A549 (cell line): ENCODE measurements around the gene SH3RF3.

Source experiments
- CTCF ChIP-seq: fragments of >200 bp; sonication (Bioruptor Twin); formaldehyde crosslinking; IDR thresholded peaks from 3 replicates; pipeline ENCODE4 v1.5.1; 2016
- ESRRA ChIP-seq: fragments of 150-350 bp; IDR thresholded peaks from 2 replicates; pipeline ENCODE4 v1.6.1; 2014; ENCODE audit warnings: mild to moderate bottlenecking, low read length, borderline replicate concordance
- KDM1A ChIP-seq: fragments of 200-600 bp; sonication (generic); IDR thresholded peaks from 2 replicates; pipeline ENCODE4 v1.6.1; 2016; ENCODE audit warnings: low read depth, mild to moderate bottlenecking
- MAX ChIP-seq: IDR thresholded peaks from 2 replicates; pipeline ENCODE4 v1.6.1; 2012
- MAZ ChIP-seq: fragments of 150-350 bp; IDR thresholded peaks from 2 replicates; pipeline ENCODE4 v1.6.1; 2014; ENCODE audit warnings: antibody characterized with exemption, low read depth, low read length, borderline replicate concordance
- POLR2A ChIP-seq: IDR thresholded peaks from 2 replicates; pipeline ENCODE4 v1.6.1; 2012; ENCODE audit warnings: mild to moderate bottlenecking, low read length
- POLR2AphosphoS2 ChIP-seq: conservative IDR thresholded peaks from 2 replicates; pipeline ENCODE4 v1.6.1; 2012; ENCODE audit warnings: low read length, improper control_type of control experiment, inconsistent platforms
- RCOR1 ChIP-seq: fragments of 150-350 bp; IDR thresholded peaks from 2 replicates; pipeline ENCODE4 v1.6.1; 2014; ENCODE audit warnings: antibody characterized with exemption, low read length, low read depth
- SMC3 ChIP-seq: fragments of >200 bp; sonication (Bioruptor Twin); formaldehyde crosslinking; IDR thresholded peaks from 3 replicates; pipeline ENCODE4 v1.6.1; 2018; ENCODE audit warnings: inconsistent platforms

- TF ChIP-seq POLR2AphosphoS2 (no peak), CTCF (no peak), MAZ (no peak), MAX (no peak), POLR2A (no peak), RCOR1 (no peak), KDM1A (no peak), SMC3 (no peak), ESRRA (no peak)
Observed at GRCh38 chr2:109433486-109433885, 304.5 kb downstream of the SH3RF3 start.
